Activated CD8-positive, alpha-beta memory T cell treated with anti-CD3 and anti-CD28 coated beads, Interleukin-2, amount 50 U/mL, for 1 hour (primary cell): ENCODE measurements around the gene NBPF1.
"Not testable (repeated sequence)": the region's sequence is repeated elsewhere in the genome, so short reads cannot be mapped to it uniquely, and the experiment has no call there.

Experiments used
- DNase-seq: peaks from one replicate; pipeline ENCODE4 v3.0.0-alpha.2; 2020; ENCODE audit errors: extremely low read depth

NBPF1 gene

DNA sequence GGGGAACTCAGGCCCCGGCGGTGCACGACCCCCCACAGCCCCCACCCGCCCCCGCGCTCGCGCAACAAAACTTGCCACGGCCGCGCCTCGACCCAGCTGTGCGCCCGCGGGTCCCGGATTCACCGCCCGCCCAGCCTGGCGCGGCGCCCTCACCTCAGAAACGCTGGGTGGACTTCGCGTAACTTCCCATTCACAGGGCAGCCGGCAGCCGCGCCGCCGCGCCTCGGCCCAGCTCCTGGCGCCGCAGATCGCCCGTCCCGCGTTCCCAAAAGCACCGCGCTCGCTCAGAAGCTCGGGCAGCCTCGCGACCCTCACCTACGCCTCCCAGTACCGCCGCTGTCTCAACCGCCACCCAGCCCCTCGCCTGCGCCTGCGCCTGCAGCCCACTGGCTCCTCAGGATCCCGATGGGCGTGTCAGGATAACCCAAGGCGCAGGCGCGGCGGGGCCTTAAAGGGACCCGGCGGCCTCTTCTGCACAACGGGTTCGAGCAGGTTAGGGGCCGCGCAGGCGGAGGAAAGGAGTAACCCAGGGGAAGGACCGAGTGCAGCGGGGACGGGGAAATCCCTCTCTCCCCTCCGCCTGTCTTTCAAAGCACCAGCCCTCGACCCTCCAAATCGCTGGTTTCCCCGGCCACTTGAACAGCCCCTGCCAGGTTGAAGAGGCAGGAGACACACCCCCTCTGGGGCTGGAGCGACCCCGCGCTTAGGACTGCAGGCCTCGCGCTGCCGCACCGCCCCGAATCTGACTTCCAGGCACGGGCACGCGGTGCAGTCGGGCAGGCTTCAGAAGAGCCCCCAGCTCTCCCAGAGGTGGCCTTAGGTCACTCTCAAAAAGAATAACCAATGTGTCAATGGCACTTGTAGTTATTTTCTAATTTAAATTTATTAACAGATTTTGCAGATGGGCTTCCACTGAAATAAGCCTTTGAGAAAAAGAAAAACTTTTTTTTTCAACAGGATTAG, at the start of gene NBPF1:
TSS of gene NBPF1 (minus strand) at position 380 of the 963 bp plus-strand sequence.
- DNase-seq = peak; percentile 84

- DNase-seq = not testable (repeated sequence)
Observed at GRCh38 chr1:16658234-16658633, 44.9 kb upstream of the NBPF1 start.

- not testable (repeated sequence) for DNase-seq
Observed at GRCh38 chr1:16656981-16657683, 43.8 kb upstream of the NBPF1 start.

DNA sequence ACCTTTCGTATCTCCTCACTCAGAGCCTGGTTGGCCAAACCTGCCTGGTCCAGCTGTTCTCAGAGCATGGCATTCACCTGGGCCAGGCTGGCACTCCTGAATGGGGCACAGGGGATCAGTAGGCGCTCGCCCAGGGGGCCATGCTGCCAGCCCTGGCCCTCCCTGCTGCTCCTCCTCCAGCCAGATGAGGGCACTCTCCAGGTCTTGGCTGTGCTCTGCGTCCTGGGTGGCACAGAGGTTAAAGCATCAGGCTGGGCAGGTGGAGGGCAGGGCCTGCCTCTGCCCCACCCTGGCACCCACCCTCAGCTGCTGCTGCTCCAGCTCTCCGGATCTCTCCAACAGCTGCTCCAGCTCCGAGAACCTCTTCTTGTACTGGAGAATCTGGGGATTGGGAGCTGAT, 43.2 kb upstream of the NBPF1 start:
- DNase-seq = not testable (repeated sequence)

DNA sequence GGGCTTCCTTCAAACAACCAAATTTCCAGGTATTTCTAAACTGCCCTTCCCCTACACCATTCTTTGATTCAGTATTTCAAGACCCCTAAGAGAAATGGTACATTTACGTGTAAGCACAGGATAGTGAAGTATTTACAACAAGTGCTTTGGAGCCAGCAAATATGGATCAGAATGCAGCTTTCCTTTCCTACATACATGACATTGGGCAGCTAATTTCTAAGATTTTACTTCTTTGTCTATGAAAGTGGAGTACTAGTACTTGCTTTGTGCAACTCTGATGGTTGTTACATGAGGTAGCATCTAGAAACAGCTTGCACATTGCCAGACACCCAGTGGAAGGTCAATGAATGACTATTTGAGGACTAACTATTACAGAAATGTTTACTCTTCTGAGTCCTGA, 38.2 kb upstream of the NBPF1 start:
- not testable (repeated sequence) for DNase-seq

DNA sequence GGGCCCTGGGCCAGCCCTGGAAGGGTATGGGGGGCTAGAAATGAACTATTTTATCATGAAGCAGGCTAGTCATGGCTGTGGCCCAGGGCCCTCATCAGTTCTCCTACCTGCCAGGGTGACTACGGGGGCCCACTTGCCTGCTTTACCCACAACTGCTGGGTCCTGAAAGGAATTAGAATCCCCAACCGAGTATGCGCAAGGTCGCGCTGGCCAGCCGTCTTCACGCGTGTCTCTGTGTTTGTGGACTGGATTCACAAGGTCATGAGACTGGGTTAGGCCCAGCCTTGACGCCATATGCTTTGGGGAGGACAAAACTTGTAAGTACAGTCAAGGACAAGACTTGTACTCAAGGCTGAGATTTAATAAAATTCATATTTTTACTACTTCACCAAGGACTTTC, 36.6 kb upstream of the NBPF1 start:
- DNase-seq = not testable (repeated sequence)

GRCh38 chr1:16649390-16649789, 36.0 kb upstream of the NBPF1 start:
- not testable (repeated sequence) for DNase-seq

- DNase-seq = not testable (repeated sequence)
Observed at GRCh38 chr1:16648756-16649155, 35.4 kb upstream of the NBPF1 start.

GRCh38 chr1:16648250-16648649, 34.9 kb upstream of the NBPF1 start:
- DNase-seq = not testable (repeated sequence)

DNA sequence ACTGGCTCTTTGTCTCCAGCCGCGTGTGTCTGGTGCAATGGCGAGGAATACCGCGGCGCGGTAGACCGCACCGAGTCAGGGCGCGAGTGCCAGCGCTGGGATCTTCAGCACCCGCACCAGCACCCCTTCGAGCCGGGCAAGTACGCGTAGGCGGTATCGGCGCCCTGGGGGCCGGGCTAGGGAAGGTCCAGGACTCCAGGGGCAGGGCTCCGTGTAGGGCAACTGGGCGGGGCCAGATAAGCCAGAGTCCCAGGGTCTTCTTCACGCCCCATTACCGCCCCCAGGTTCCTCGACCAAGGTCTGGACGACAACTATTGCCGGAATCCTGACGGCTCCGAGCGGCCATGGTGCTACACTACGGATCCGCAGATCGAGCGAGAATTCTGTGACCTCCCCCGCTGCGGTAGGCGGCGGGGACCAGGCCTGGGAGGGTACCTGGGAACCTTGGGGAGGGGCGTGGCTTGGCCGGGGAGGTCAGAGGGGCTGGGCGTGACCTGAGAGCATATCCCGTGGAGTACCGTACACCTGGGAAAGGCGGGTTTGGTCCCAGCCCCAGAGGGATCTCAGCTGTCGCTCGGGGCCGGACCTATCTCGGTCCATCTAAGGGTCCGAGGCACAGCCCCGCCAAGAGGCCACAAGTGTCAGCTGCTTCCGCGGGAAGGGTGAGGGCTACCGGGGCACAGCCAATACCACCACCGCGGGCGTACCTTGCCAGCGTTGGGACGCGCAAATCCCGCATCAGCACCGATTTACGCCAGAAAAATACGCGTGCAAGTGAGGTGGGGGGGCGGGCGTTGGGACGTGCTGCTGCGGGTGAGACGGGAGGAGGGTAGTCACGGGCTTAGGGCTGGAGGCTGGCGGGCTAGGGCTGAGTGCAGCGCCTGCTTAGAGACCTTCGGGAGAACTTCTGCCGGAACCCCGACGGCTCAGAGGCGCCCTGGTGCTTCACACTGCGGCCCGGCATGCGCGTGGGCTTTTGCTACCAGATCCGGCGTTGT, 34.1 kb upstream of the NBPF1 start:
- not testable (repeated sequence) for DNase-seq

GRCh38 chr1:16646716-16647115, 33.4 kb upstream of the NBPF1 start:
- not testable (repeated sequence) for DNase-seq

DNA sequence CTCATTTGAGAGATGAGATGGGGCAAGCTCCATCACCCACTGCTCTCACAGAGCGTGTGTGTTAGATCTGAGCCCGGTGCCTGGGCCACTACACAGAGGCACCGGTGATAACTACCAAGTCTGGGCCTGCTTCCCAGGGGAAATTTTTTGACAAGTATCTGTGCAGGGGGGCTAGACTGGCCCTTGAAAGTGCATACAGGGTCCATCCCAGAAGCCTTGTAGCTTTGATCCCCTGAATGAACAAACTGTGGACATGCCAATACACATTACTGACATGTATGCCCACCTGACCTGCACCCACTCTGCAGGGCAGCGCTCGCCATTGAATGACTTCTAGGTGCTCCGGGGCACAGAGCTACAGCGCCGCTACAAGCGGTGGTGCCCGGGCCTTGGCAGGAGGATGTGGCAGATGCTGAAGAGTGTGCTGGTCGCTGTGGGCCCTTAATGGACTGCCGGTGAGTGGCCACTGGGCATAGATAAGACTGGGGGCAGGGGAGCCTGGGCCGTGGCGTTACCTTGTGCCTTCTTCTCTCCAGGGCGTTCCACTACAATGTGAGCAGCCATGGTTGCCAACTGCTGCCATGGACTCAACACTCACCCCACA, 32.8 kb upstream of the NBPF1 start:
- DNase-seq = not testable (repeated sequence)

GRCh38 chr1:16645271-16646060, 32.1 kb upstream of the NBPF1 start:
- DNase-seq = not testable (repeated sequence)

- DNase-seq = peak; percentile 96
Observed at GRCh38 chr1:16644482-16645270, 31.3 kb upstream of the NBPF1 start.

- no peak for DNase-seq
Observed at GRCh38 chr1:16644193-16644481, 30.8 kb upstream of the NBPF1 start.

DNA sequence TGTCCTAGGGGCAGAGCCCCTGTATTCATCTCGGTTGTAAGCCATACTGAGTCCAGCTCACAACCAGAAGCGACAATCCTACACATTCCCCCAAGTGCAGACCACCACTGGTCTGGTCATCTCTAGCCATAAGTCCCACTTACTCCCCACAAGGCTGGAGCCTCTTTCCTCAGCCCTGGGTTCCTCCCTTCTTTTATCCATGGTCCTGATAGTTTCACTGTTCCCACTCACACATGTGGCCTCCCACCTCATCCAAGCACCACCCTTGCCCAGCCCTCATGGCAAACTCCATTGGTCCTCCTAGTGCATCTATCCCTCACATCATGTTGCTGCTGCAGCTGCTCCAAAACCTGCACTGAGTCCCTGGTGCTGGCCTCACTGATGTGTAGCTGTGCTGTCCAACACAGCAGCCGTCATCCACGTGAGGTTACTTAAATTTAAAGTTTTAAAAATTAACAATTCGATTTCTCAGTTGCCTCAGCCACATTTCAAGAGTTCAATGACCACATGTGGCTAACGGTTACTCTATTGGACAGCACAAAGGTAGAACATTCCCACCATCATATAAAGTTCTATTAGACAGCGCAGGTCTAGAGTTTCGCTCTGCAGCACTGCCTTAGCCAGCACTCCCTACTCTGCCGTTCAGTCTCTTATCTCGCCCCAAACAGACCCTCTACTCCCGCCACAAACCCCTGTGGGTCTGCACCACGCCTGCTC, 30.3 kb upstream of the NBPF1 start:
- not testable (repeated sequence) for DNase-seq

DNA sequence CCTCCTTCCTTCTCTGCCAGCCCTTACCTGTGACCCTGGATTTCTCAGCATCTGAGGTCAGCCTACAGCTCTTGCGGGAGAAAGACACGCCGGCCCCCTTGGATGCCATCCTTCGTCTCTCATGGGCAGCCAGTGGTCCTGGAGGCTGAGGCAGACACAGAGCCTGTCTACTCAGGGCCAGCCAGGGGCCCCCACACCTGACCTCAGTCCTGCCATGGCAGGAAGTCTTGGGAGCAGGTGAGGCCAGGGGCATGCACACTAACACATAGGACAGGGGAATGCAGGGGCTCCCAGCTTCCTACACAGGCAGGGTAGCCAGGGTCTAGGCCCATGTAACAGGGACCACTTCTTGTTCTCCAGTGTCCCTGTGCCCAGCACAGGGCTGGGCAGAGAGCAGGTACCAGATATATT, 29.6 kb upstream of the NBPF1 start:
- DNase-seq = not testable (repeated sequence)

- DNase-seq = not testable (repeated sequence)
Observed at GRCh38 chr1:16642025-16642966, 28.9 kb upstream of the NBPF1 start.
